ENCODE measurements around the gene MRPL37.
A peak's percentile ranks its signal among the peaks of the same experiment; 100 is the strongest.

The MRPL37 gene

GRCh38 chr1:54241364-54241763, 41.4 kb downstream of the MRPL37 start:
- DNase-seq: no peak

- DNase-seq: no peak
Measured at GRCh38 chr1:54243022-54243421, 43.1 kb downstream of the MRPL37 start.

GRCh38 chr1:54244655-54245054, 44.7 kb downstream of the MRPL37 start:
- no peak for DNase-seq

GRCh38 chr1:54245501-54245900, 45.5 kb downstream of the MRPL37 start:
- DNase-seq: no peak

- no peak for DNase-seq
Measured at GRCh38 chr1:54246116-54246721, 46.3 kb downstream of the MRPL37 start.

- DNase-seq: no peak
Measured at GRCh38 chr1:54247863-54248515, 48.0 kb downstream of the MRPL37 start.

GRCh38 chr1:54248966-54249365, 49.0 kb downstream of the MRPL37 start:
- no peak for DNase-seq

- DNase-seq: no peak
Measured at GRCh38 chr1:54249819-54250435, 50.0 kb downstream of the MRPL37 start.

- no peak for DNase-seq
Measured at GRCh38 chr1:54250670-54251069, 50.7 kb downstream of the MRPL37 start.

- DNase-seq: no peak
Measured at GRCh38 chr1:54252371-54252936, 52.5 kb downstream of the MRPL37 start.

- DNase-seq: no peak
Measured at GRCh38 chr1:54253480-54253879, 53.5 kb downstream of the MRPL37 start.

- DNase-seq: no peak
Measured at GRCh38 chr1:54254055-54254454, 54.1 kb downstream of the MRPL37 start.

GRCh38 chr1:54255026-54255702, 55.2 kb downstream of the MRPL37 start:
- DNase-seq: no peak

- DNase-seq: peak; percentile 44
Measured at GRCh38 chr1:54256522-54257345, 56.8 kb downstream of the MRPL37 start.

GRCh38 chr1:54257346-54257620, 57.3 kb downstream of the MRPL37 start:
- DNase-seq: no peak

- no peak for DNase-seq
Measured at GRCh38 chr1:54257876-54258275, 57.9 kb downstream of the MRPL37 start.

- peak; percentile 33 for DNase-seq
Measured at GRCh38 chr1:54259546-54260140, 59.7 kb downstream of the MRPL37 start.

GRCh38 chr1:54260810-54261209, 60.8 kb downstream of the MRPL37 start:
- DNase-seq: no peak

GRCh38 chr1:54262244-54262643, 62.3 kb downstream of the MRPL37 start:
- no peak for DNase-seq

GRCh38 chr1:54263601-54264226, 63.7 kb downstream of the MRPL37 start:
- no peak for DNase-seq

GRCh38 chr1:54265126-54265525, 65.2 kb downstream of the MRPL37 start:
- DNase-seq: no peak

- no peak for DNase-seq
Measured at GRCh38 chr1:54265659-54266058, 65.7 kb downstream of the MRPL37 start.

Measured in NCI-H2227 treated with DMSO at 0.1 percent for 48 hours (cell line).